GM21717 (cell line): ENCODE measurements around the gene USP28.
"Not testable (repeated sequence)": the region's sequence is repeated elsewhere in the genome, so short reads cannot be mapped to it uniquely, and the experiment has no call there.

ENCODE experiments used
- ATAC-seq: cut with Tn5 transposase; IDR thresholded peaks from one replicate; pipeline ENCODE4 v1.9.1; 2021; ENCODE audit warnings: mild to moderate bottlenecking, moderate library complexity; ENCODE audit not compliant: unreplicated experiment

Gene USP28

GRCh38 chr11:113875234-113876073 is at the start of gene USP28:
Gene USP28, minus strand, starts transcription at chr11:113875572. Its CDS starts 71 bp downstream, at chr11:113875501.
- ATAC-seq = peak; percentile 74

- no peak for ATAC-seq
These were observed 48.2 kb upstream of the USP28 start for GRCh38 chr11:113923572-113923971.

- ATAC-seq = not testable (repeated sequence)
These were observed 36.1 kb upstream of the USP28 start for GRCh38 chr11:113911491-113911890.

- ATAC-seq = no peak
These were observed 32.7 kb upstream of the USP28 start for GRCh38 chr11:113908098-113908497.

- no peak for ATAC-seq
These were observed 32.3 kb upstream of the USP28 start for GRCh38 chr11:113907681-113908080.

- ATAC-seq = no peak
These were observed 31.8 kb upstream of the USP28 start for GRCh38 chr11:113907152-113907551.

- ATAC-seq = no peak
These were observed 31.1 kb upstream of the USP28 start for GRCh38 chr11:113906516-113906915.

GRCh38 chr11:113906038-113906437 is 30.7 kb upstream of the USP28 start:
- no peak for ATAC-seq

GRCh38 chr11:113904379-113905101 is 29.2 kb upstream of the USP28 start, which contains the start of gene HTR3B:
Gene HTR3B, plus strand, starts transcription at chr11:113904796. Its CDS starts 138 bp downstream, at chr11:113904934.
- ATAC-seq = no peak

- ATAC-seq = no peak
These were observed 25.8 kb upstream of the USP28 start for GRCh38 chr11:113901141-113901540.

GRCh38 chr11:113896156-113896879 is 20.9 kb upstream of the USP28 start:
- no peak for ATAC-seq

- ATAC-seq = no peak
These were observed 20.2 kb upstream of the USP28 start for GRCh38 chr11:113895367-113896155.

GRCh38 chr11:113894421-113894996 is 19.1 kb upstream of the USP28 start:
- ATAC-seq = peak; percentile 92

GRCh38 chr11:113888848-113889247 is 13.5 kb upstream of the USP28 start:
- no peak for ATAC-seq

- no peak for ATAC-seq
These were observed 10.5 kb upstream of the USP28 start for GRCh38 chr11:113885897-113886296.

- no peak for ATAC-seq
These were observed 9.0 kb upstream of the USP28 start for GRCh38 chr11:113884361-113884836.

- ATAC-seq = no peak
These were observed 6.5 kb upstream of the USP28 start for GRCh38 chr11:113881856-113882255.

GRCh38 chr11:113880971-113881370 is 5.6 kb upstream of the USP28 start:
- ATAC-seq = no peak

GRCh38 chr11:113879446-113879845 is 4.1 kb upstream of the USP28 start:
- not testable (repeated sequence) for ATAC-seq

- no peak for ATAC-seq
These were observed 2.3 kb upstream of the USP28 start for GRCh38 chr11:113877670-113878055.
